ENCODE data around the gene EREG. TPM values are rescaled to one million over a fixed set of nuclear protein-coding genes. Genes with fewer than 3 reads are reported as not detected.

EREG gene
- not detected for total RNA-seq

DNA sequence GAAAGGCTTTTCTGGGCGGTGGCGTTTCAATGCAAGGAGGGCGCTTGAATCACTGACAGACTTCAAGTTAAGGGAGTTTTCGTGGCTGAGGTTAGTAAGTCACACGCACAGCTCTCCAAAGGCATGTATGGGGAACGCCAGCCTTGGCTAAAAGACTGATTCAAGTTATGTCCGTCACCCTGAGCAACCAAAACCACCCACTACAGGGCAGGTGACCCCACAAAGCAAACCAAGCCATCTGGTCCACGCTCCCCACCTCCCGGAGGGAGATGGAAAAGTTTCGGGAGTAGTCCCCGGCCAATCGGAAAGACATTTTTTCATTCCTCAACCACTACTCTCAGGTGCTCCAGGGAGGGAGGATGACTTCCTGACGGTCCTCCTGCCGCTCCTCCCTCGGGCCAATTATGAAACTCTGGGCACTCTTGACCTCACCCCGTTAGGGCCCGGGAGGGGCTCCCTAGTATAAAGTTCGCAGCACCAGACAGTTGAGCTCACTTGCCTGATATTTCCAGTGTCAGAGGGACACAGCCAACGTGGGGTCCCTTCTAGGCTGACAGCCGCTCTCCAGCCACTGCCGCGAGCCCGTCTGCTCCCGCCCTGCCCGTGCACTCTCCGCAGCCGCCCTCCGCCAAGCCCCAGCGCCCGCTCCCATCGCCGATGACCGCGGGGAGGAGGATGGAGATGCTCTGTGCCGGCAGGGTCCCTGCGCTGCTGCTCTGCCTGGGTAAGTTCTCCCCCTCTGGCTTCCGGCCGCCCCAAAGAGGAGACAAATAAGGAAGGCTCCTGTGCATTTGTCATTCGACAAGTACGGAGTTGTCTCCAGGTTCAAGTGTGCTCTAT lies at the start of gene EREG:
Gene EREG, plus strand, starts transcription at position 494 of the 840 bp plus-strand sequence. Its CDS starts 164 bp downstream, at position 658.

Other genes with a start within 250 kb of the EREG start
- 1 to 10 TPM; 7.4 to 7.6 TPM for gene MTHFD2L, start 207.0 kb upstream of the EREG start, total RNA-seq
- gene EPGN, start 56.7 kb upstream of the EREG start, total RNA-seq: not detected
- under 1 TPM in 1 of 2 experiments, not detected in 1; 0.24 TPM for gene AREG, start 80.0 kb downstream of the EREG start, total RNA-seq

All from activated naive CD4-positive, alpha-beta T cell treated with anti-CD3 and anti-CD28 coated beads, Interleukin-2, amount 10 ng/mL, durations not matched to agents 5 hours and 36 hours (primary cell).